CD14-positive monocyte (primary cell): Measurements from ENCODE around the gene MRPS17. TPM values are rescaled to one million over a fixed set of nuclear protein-coding genes. Genes with fewer than 3 reads are reported as not detected.

Experiments
- DNase-seq, 3 donors: peaks; one replicate each; pipeline ENCODE4 v3.0.0-alpha.2; 2011 to 2022
- H2AFZ ChIP-seq: 2 replicates; pipeline ENCODE4 v1.6.0; 2012; ENCODE audit warnings: mild to moderate bottlenecking, low read depth, low read length, inconsistent platforms; ENCODE audit not compliant: insufficient read depth, poor library complexity, severe bottlenecking
- H3K27ac ChIP-seq, 2 donors: 1 replicate in 1 of 2; 2 replicates in 1 of 2; pipeline ENCODE4 v1.5.1; 2012 to 2013; ENCODE audit warnings: low read length in 2 of 2, control low read depth in 1 of 2, inconsistent platforms in 1 of 2, low read depth in 1 of 2, mild to moderate bottlenecking in 1 of 2
- H3K27me3 ChIP-seq, 2 donors: one replicate each; pipeline versions ENCODE4 v1.6.0 to v1.6.1; 2011 to 2013; ENCODE audit warnings: low read length in 2 of 2; ENCODE audit not compliant: control insufficient read depth in 2 of 2, insufficient read depth in 2 of 2
- H3K36me3 ChIP-seq, 2 donors: replicated peaks in 1 of 2; 1 replicate in 1 of 2; 2 replicates in 1 of 2; pipeline versions ENCODE4 v1.5.1 to v1.6.1; 2012 to 2013; ENCODE audit warnings: low read length in 2 of 2, control low read depth in 1 of 2, inconsistent platforms in 1 of 2, mild to moderate bottlenecking in 1 of 2; ENCODE audit not compliant: insufficient read depth in 2 of 2, control insufficient read depth in 1 of 2
- H3K4me1 ChIP-seq, 2 donors: 1 replicate in 1 of 2; 2 replicates in 1 of 2; pipeline versions ENCODE4 v1.5.1 to v1.6.1; 2012 to 2013; ENCODE audit warnings: low read length in 2 of 2, control low read depth in 1 of 2, inconsistent platforms in 1 of 2, mild to moderate bottlenecking in 1 of 2, moderate library complexity in 1 of 2; ENCODE audit not compliant: insufficient read depth in 2 of 2, control insufficient read depth in 1 of 2
- H3K4me2 ChIP-seq: replicated peaks from 2 replicates; pipeline ENCODE3; 2012; ENCODE audit warnings: low read length, moderate library complexity, mild to moderate bottlenecking; ENCODE audit not compliant: poor library complexity, severe bottlenecking; ENCODE audit errors: extremely low read depth
- H3K4me3 ChIP-seq, 3 experiments: fragments of 200-600 bp in 1 of 3; sonication (generic) in 1 of 3; replicated peaks in 1 of 3; 1 replicate in 2 of 3; 2 replicates in 1 of 3; pipeline ENCODE4 v1.5.1; 2011 to 2013; ENCODE audit warnings: low read length in 3 of 3, mild to moderate bottlenecking in 3 of 3, control low read depth in 2 of 3, low read depth in 2 of 3, inconsistent platforms in 1 of 3, moderate library complexity in 1 of 3
- H3K79me2 ChIP-seq: 2 replicates; pipeline ENCODE4 v1.6.0; 2012; ENCODE audit warnings: mild to moderate bottlenecking, control low read depth, inconsistent platforms, low read length, moderate library complexity; ENCODE audit not compliant: insufficient read depth
- H3K9ac ChIP-seq: 2 replicates; pipeline ENCODE4 v1.6.0; 2017; ENCODE audit warnings: low read length, mild to moderate bottlenecking; ENCODE audit not compliant: insufficient read depth, poor library complexity, severe bottlenecking
- H3K9me3 ChIP-seq, 2 donors: replicated peaks in 1 of 2; 1 replicate in 1 of 2; 2 replicates in 1 of 2; pipeline versions ENCODE4 v1.5.1 to v1.6.1; 2012 to 2013; ENCODE audit warnings: low read length in 2 of 2, control low read depth in 1 of 2; ENCODE audit not compliant: control insufficient read depth in 1 of 2, insufficient read depth in 1 of 2
- H4K20me1 ChIP-seq: 2 replicates; pipeline ENCODE4 v1.6.0; 2012; ENCODE audit warnings: mild to moderate bottlenecking, low read length, control low read depth, moderate library complexity; ENCODE audit not compliant: insufficient read depth
- H3K27ac Mint-ChIP-seq, 7 donors: one replicate each; pipeline ENCODE4 v1.8.0; 2020; ENCODE audit warnings: mild to moderate bottlenecking in 7 of 7, mixed read lengths in 7 of 7, moderate library complexity in 6 of 7, inconsistent platforms in 2 of 7
- H3K27me3 Mint-ChIP-seq, 3 donors: one replicate each; pipeline ENCODE4 v1.8.0; 2021 to 2022; ENCODE audit warnings: low read depth in 3 of 3, mild to moderate bottlenecking in 3 of 3, mixed read lengths in 3 of 3, moderate library complexity in 3 of 3, inconsistent platforms in 1 of 3
- H3K36me3 Mint-ChIP-seq, 2 donors: one replicate each; pipeline ENCODE4 v1.8.0; 2020; ENCODE audit warnings: mixed read lengths in 2 of 2, inconsistent platforms in 1 of 2, mild to moderate bottlenecking in 1 of 2
- H3K4me1 Mint-ChIP-seq: one replicate; pipeline ENCODE4 v1.8.0; 2020; ENCODE audit warnings: mild to moderate bottlenecking, mixed read lengths
- H3K4me3 Mint-ChIP-seq, 2 donors: one replicate each; pipeline ENCODE4 v1.8.0; 2020; ENCODE audit warnings: mild to moderate bottlenecking in 2 of 2, mixed read lengths in 2 of 2, moderate library complexity in 1 of 2
- H3K9me3 Mint-ChIP-seq, 7 donors: one replicate each; pipeline ENCODE4 v1.8.0; 2020 to 2022; ENCODE audit warnings: mixed read lengths in 7 of 7, mild to moderate bottlenecking in 6 of 7, moderate library complexity in 6 of 7, inconsistent platforms in 2 of 7
- WGBS: methylation state at CpG from one replicate; pipeline ENCODE4 v1.1.5; 2013; ENCODE audit warnings: missing lambda C conversion rate; ENCODE audit not compliant: insufficient coverage; 5-methylcytosine and 5-hydroxymethylcytosine counted together
- intact Hi-C, 2 donors: fragments of 100-400 bp; cut with micrococcal nuclease; formaldehyde crosslinking; loops; one replicate each; pipeline versions ENCODE4 v1.15.0 to v1.15.1; 2023
- polyA plus RNA-seq, 3 donors: library from polyadenylated mRNA; depleted of rRNA in 1 of 3; unstranded in 2 of 3; stranded (reverse) in 1 of 3; fragments of 300-500 nt in 2 of 3; fragments of >200 nt in 1 of 3; fragmentation: Illumina TruSeq in 2 of 3; gene quantifications; 1 replicate in 2 of 3; 2 replicates in 1 of 3; pipeline ENCODE4 v1.2.3, GENCODE V29; 2012 to 2021
- TF ChIP-seq, protein P1 (sequence below): fragments of 200-600 bp; IDR thresholded peaks from one replicate; pipeline ENCODE4 v1.8.0; 2022; ENCODE audit warnings: antibody characterized with exemption, mild to moderate bottlenecking

The MRPS17 gene
- polyA plus RNA-seq, 3 donors = 6.1 to 14.6 (median 10.9) TPM

DNA sequence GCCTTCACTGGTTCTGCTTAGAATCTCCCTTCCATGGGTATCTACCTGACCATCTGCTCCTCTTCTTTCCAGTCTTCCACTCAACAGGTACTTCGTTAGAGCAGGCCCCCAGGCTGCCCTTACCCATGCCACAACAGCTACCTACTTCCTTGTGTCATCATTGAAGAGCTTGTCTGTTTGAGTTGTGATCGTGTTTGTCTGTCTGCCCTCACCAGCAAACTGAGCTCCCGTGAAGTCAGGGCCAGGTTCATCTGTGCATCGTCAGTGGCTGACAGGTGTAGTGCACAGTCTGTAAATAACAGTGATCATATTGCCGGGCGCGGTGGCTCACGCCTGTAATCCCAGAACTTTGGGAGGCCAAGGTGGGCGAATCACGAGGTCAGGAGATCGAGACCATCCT lies 17.7 kb downstream of the MRPS17 start:
- 100% methylated on average over 1 of the region's 11 CpGs for WGBS
- H2AFZ ChIP-seq = no peak overlapping the region
- peak overlapping the region in 2 of 7 donors; percentile 37 to 62 for H3K27ac Mint-ChIP-seq
- H3K79me2 ChIP-seq = peaks cover 83% of the 10 kb centered on the region
- TF ChIP-seq, protein P1, sequence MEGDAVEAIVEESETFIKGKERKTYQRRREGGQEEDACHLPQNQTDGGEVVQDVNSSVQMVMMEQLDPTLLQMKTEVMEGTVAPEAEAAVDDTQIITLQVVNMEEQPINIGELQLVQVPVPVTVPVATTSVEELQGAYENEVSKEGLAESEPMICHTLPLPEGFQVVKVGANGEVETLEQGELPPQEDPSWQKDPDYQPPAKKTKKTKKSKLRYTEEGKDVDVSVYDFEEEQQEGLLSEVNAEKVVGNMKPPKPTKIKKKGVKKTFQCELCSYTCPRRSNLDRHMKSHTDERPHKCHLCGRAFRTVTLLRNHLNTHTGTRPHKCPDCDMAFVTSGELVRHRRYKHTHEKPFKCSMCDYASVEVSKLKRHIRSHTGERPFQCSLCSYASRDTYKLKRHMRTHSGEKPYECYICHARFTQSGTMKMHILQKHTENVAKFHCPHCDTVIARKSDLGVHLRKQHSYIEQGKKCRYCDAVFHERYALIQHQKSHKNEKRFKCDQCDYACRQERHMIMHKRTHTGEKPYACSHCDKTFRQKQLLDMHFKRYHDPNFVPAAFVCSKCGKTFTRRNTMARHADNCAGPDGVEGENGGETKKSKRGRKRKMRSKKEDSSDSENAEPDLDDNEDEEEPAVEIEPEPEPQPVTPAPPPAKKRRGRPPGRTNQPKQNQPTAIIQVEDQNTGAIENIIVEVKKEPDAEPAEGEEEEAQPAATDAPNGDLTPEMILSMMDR = no peak
- H3K36me3 ChIP-seq = peaks cover 9 to 24% of the 10 kb centered on the region in 2 donors
- peaks cover 18% of the 10 kb centered on the region for H3K4me1 Mint-ChIP-seq
- H3K9ac ChIP-seq = no peak overlapping the region
- no peaks in the 10 kb centered on the region for H3K27me3 ChIP-seq
- H3K27me3 Mint-ChIP-seq = no peaks in the 10 kb centered on the region
- H3K36me3 Mint-ChIP-seq = peaks cover 26 to 39% of the 10 kb centered on the region in 2 donors
- H3K4me2 ChIP-seq = no peak overlapping the region
- no peak overlapping the region for H3K4me3 Mint-ChIP-seq
- intact Hi-C loops = loop anchor here in 1 of 2 donors (10.0 kb wide), 1 partner anchor 375 kb away; no protein-coding TSS in a partner anchor
- peaks cover 11 to 12% of the 10 kb centered on the region in 2 donors for H3K4me1 ChIP-seq
- H4K20me1 ChIP-seq = peaks cover 64% of the 10 kb centered on the region
- H3K4me3 ChIP-seq = no peak overlapping the region
- H3K9me3 Mint-ChIP-seq = no peaks in the 10 kb centered on the region
- no peak overlapping the region for H3K27ac ChIP-seq
- no peaks in the 10 kb centered on the region for H3K9me3 ChIP-seq
- DNase-seq = no peak

DNA sequence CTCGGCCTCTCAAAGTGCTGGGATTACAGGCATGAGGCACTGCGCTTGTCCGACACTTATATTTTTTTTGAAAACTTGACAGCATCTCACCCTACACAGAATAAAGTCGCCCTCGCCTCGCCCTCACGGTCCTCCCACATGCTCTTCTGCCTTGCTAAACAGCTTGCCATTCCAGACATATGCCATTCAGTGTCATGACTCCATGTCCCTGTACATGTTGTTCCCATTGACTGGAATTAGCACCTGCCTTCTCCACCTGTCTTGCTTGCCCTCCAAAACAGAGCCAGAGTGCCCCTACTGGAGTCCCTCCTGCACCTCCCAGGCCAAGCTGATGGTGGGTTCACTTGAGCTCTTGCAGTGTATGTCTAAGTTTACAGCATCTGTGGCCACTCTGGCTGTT lies 18.9 kb downstream of the MRPS17 start:
- Histone ChIP-seq H3K79me2 (peaks cover 87% of the 10 kb centered on the region), H3K4me1 (peaks cover 4 to 5% of the 10 kb centered on the region in 2 donors), H2AFZ (no peak overlapping the region), H3K4me2 (no peak overlapping the region), H3K4me3 (no peak overlapping the region), H4K20me1 (peaks cover 75% of the 10 kb centered on the region), H3K27ac (no peak overlapping the region), H3K36me3 (peaks cover 9 to 24% of the 10 kb centered on the region in 2 donors), H3K9ac (no peak overlapping the region), H3K27me3 (no peaks in the 10 kb centered on the region), H3K9me3 (no peaks in the 10 kb centered on the region)
- 96% methylated on average over 7 of the region's 7 CpGs for WGBS
- no peak overlapping the region for H3K4me3 Mint-ChIP-seq
- no peak for DNase-seq
- peaks cover 13% of the 10 kb centered on the region for H3K4me1 Mint-ChIP-seq
- no peaks in the 10 kb centered on the region for H3K9me3 Mint-ChIP-seq
- peak overlapping the region in 1 of 7 donors; percentile 58 for H3K27ac Mint-ChIP-seq
- peaks cover 26 to 40% of the 10 kb centered on the region in 2 donors for H3K36me3 Mint-ChIP-seq
- TF ChIP-seq, protein P1 = no peak
- no peaks in the 10 kb centered on the region for H3K27me3 Mint-ChIP-seq
- intact Hi-C loops = no loop called here
